Muscle of arm (tissue), 12 donors: ENCODE results near the gene SEL1L3. TPM values are rescaled to one million over a fixed set of nuclear protein-coding genes. Genes with fewer than 3 reads are reported as not detected.

ENCODE experiments used
- DNase-seq: peaks from one replicate; pipeline ENCODE4 v3.0.0-alpha.2; 2013
- polyA plus RNA-seq, 12 donors: library from polyadenylated mRNA; unstranded; fragments of 120-200 nt; gene quantifications; one replicate each; pipeline ENCODE4 v1.2.1, GENCODE V29; 2013; ENCODE audit not compliant: insufficient read length in 12 of 12

Gene SEL1L3
- polyA plus RNA-seq, 12 donors: 14.1 to 30.1 (median 19.5) TPM; not detected in 1

- no peak for DNase-seq
These were observed 5.4 kb downstream of the SEL1L3 start for GRCh38 chr4:25857403-25857802.

- no peak for DNase-seq
These were observed 6.0 kb downstream of the SEL1L3 start for GRCh38 chr4:25856756-25857155.

- no peak for DNase-seq
These were observed 10.7 kb downstream of the SEL1L3 start for GRCh38 chr4:25852103-25852502.

- no peak for DNase-seq
These were observed 15.5 kb downstream of the SEL1L3 start for GRCh38 chr4:25847329-25847728.

- no peak for DNase-seq
These were observed 16.7 kb downstream of the SEL1L3 start for GRCh38 chr4:25845841-25846653.

- no peak for DNase-seq
These were observed 17.7 kb downstream of the SEL1L3 start for GRCh38 chr4:25844961-25845712.

- DNase-seq: no peak
These were observed 19.3 kb downstream of the SEL1L3 start for GRCh38 chr4:25843340-25844097.

- DNase-seq: no peak
These were observed 20.5 kb downstream of the SEL1L3 start for GRCh38 chr4:25842229-25842845.

GRCh38 chr4:25839687-25840086 is 23.1 kb downstream of the SEL1L3 start:
- DNase-seq: no peak

GRCh38 chr4:25839233-25839632 is 23.6 kb downstream of the SEL1L3 start:
- DNase-seq: no peak

GRCh38 chr4:25838526-25838925 is 24.3 kb downstream of the SEL1L3 start:
- no peak for DNase-seq

GRCh38 chr4:25837107-25837506 is 25.7 kb downstream of the SEL1L3 start:
- no peak for DNase-seq

- DNase-seq: no peak
These were observed 27.4 kb downstream of the SEL1L3 start for GRCh38 chr4:25835384-25835783.

GRCh38 chr4:25834411-25835107 is 28.2 kb downstream of the SEL1L3 start:
- no peak for DNase-seq

GRCh38 chr4:25830548-25830947 is 32.2 kb downstream of the SEL1L3 start:
- DNase-seq: no peak

GRCh38 chr4:25827897-25828296 is 34.9 kb downstream of the SEL1L3 start:
- no peak for DNase-seq

GRCh38 chr4:25827373-25827772 is 35.4 kb downstream of the SEL1L3 start:
- no peak for DNase-seq

GRCh38 chr4:25826074-25826752 is 36.6 kb downstream of the SEL1L3 start:
- DNase-seq: no peak

GRCh38 chr4:25823632-25824031 is 39.2 kb downstream of the SEL1L3 start:
- DNase-seq: no peak

GRCh38 chr4:25821899-25822298 is 40.9 kb downstream of the SEL1L3 start:
- no peak for DNase-seq

GRCh38 chr4:25821267-25821666 is 41.5 kb downstream of the SEL1L3 start:
- no peak for DNase-seq
